SKM-1 treated with dmso at 0.1 percent for 144 hours (cell line): ENCODE data around the gene ZDHHC21.

Source experiments
- DNase-seq: peaks from one replicate; lab custom pipeline; 2025; ENCODE audit not compliant: unreplicated experiment; lab: John Stamatoyannopoulos, UW

ZDHHC21 gene

DNA sequence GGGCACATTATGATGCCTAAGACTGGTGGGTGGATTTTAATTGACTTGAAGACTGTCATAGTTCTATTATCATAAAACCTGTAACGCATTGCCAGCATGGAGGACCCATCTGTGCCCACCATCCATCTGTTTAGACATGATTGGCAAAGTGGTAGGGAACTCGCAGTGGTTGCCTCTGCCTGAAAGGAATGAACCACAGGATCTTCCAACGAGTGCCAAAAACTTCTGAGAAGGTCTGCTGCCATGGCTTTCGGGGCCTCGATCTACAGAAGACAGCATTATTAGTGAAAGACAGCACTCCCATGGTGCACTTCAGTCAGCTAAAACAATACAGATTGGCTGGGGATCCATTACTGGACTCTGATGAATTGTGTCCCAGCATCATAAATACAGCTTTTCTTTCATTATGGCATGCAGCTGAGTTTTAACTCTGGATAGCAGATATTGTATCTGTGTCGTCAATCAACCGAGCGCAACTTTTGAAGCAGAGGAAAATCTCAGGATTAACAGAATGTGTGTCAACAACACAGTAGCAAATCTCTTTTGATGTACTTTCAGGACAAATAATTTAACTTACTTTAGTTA lies 74.3 kb downstream of the ZDHHC21 start:
- no peak for DNase-seq

GRCh38 chr9:14616188-14616982 lies 76.8 kb downstream of the ZDHHC21 start:
- peak; percentile 49 for DNase-seq

DNA sequence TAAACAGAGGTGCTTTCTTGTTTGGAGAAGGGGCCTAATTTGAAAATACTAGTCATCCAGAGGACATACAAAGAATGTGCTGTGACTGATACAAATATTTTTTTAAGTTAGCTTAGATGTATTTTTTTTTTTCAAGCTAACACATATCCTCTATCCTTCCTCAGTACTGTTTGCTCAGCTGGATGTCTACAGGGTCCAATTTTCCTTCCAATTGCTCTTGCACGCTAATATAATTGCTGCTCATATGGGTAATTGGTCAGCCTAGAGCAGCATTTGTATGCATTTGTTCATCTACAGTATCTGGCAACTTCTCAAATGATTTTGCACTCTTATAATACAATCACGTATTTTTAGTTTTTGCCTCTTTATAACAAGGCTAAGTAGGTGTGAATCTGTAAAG lies 84.7 kb downstream of the ZDHHC21 start:
- DNase-seq = no peak

DNA sequence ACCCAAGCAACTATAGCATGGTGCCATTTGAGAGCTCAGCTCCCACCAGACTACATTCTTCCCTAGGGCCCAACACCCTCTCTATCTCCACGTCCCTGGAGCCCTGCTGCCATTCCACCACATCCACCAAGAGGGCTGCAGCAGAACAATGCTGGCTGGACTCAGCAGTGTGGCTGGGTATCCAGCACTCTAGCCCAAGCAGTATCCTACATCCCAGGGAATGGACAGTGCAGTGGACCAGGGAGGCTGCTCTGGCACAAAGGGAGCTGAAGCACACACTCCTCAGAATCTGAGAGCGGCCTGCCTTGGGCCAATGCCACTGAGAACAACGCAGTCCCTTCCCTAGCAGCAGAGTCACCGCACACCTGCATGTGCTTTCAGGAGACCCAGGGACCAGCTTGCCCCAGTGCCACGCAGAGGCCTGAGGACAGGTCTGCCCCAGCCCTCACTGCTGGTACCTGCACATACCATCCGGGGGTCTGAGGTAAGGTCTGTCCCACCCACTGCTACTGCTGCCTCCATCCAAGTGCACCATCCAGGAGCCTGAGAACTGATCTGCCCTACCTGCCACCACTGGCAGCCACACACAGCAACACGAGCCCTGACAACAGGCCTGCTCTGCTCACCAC lies 95.9 kb downstream of the ZDHHC21 start:
- DNase-seq = no peak

- DNase-seq = no peak
Observed at GRCh38 chr9:14593406-14593805, 99.8 kb downstream of the ZDHHC21 start.

DNA sequence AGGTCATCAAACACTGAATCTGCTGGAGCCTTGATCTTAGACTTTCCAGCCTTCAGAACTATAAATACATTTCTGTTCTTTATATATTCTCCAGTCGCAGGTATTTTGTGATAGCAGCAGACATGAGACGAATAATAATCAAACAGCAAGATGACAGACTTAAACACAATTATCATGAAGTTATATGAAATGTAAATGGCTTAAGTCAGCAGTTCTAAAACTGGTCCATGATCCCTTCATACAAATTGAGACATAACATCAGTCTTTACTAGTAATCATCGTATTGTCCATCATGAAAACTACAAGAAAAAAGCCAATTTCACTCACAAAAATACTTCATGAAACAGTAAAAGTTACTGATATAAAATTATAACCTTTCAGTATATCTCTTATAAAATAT lies 101.8 kb downstream of the ZDHHC21 start:
- no peak for DNase-seq

GRCh38 chr9:14585730-14586473 lies 107.3 kb downstream of the ZDHHC21 start:
- no peak for DNase-seq

DNA sequence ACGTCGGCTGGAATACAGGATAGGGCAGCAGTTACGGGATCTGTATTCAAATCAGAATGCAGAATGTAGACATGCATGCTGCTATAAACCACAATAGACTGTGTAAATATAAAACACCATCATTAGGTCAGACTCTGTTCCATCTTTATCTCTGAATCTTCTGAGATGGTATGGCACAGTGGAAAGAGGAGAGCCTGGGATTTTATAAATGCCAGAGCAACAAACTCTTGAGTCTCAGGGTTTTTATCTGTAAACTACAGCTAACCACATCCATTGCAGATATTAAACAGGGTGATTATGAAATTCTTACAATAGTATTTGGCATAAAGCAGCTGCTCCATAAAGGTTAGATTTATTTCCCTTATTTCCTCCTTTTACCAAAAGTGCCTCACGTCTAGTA lies 108.7 kb downstream of the ZDHHC21 start:
- DNase-seq = no peak

DNA sequence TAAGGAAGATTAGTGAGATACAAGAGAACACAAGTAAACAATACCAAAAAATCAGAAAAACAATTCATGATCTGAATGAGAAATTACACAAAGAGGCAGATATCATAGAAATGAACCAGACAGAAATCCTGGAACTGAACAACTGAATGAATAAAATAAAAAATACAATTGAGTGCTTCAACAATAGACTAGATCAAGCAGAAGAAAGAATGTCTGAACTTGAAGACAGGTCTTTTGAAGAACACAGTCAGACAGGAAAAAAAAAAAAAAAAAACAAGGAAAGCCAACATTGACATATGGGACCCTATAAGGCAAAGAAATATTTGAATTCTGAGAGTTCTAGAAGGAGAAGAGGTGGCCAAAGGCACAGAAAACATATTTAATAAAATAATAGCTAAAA lies 115.2 kb downstream of the ZDHHC21 start:
- no peak for DNase-seq

- DNase-seq = no peak
Observed at GRCh38 chr9:14574173-14574572, 119.1 kb downstream of the ZDHHC21 start.

GRCh38 chr9:14573319-14573718 lies 119.9 kb downstream of the ZDHHC21 start:
- DNase-seq = no peak

DNA sequence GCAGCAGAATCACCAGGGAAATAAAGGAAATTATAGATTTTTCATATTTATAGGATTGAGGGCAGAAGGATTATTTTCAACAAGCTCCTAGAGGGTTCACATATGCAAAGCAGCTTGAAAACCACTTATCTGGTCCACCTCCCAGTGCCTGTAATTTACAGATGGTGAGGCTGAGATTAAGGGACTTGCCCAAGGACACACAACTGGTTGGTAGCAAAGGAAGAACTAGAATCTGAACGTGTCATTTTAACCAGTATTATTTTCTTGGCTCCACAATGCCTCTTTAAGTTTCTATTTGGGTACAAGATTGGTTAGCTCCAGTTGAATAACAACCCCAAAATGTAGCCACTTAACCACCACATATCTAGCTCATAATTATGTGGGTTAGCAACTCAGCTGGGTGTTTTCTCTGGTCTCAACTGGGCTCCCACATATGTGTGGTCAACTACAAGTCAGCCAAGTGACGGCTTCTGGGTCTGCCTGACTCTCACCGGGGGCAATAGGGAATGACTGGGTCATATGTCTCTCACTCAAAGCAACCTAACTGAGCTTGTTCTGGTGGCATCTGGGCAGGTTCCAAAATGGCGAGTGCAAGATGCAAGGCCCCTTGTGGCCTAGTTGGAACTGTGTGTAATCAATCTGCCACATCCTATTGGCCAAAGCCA lies 127.7 kb downstream of the ZDHHC21 start:
- DNase-seq = no peak

GRCh38 chr9:14563902-14564624 lies 129.2 kb downstream of the ZDHHC21 start:
- DNase-seq = no peak

GRCh38 chr9:14561929-14562405 lies 131.3 kb downstream of the ZDHHC21 start:
- no peak for DNase-seq
